Activated CD4-positive, alpha-beta memory T cell treated with anti-CD3 and anti-CD28 coated beads, Interleukin-2, amount 10 ng/mL, durations not matched to agents 7 days and 5 days (primary cell): ENCODE data around the gene CHD5. TPM values are rescaled to one million over a fixed set of nuclear protein-coding genes. Genes with fewer than 3 reads are reported as not detected.

ENCODE experiments used
- CTCF ChIA-PET: fragments of 350-600 bp; sonication (Branson Sonifier 250); formaldehyde crosslinking; loops from one replicate; lab custom pipeline; 2021; ENCODE audit warnings: antibody characterized with exemption, inconsistent platforms; lab: Charles Lee
- POLR2A ChIA-PET: fragments of 350-600 bp; sonication (Branson Sonifier 250); formaldehyde crosslinking; loops from one replicate; lab custom pipeline; 2021; ENCODE audit warnings: antibody characterized with exemption; lab: Charles Lee
- DNase-seq: peaks from one replicate; pipeline ENCODE4 v3.0.0-alpha.2; 2020
- H3K27ac Mint-ChIP-seq: one replicate; pipeline ENCODE4 v1.8.0; 2021; ENCODE audit warnings: mild to moderate bottlenecking, mixed read lengths
- H3K27me3 Mint-ChIP-seq: one replicate; pipeline ENCODE4 v1.8.0; 2021; ENCODE audit warnings: mixed read lengths
- H3K36me3 Mint-ChIP-seq: one replicate; pipeline ENCODE4 v1.8.0; 2021; ENCODE audit warnings: low read depth, mixed read lengths
- H3K4me1 Mint-ChIP-seq: one replicate; pipeline ENCODE4 v1.8.0; 2021; ENCODE audit warnings: mixed read lengths
- H3K4me3 Mint-ChIP-seq: one replicate; pipeline ENCODE4 v1.8.0; 2021; ENCODE audit warnings: mild to moderate bottlenecking, mixed read lengths
- H3K9me3 Mint-ChIP-seq: one replicate; pipeline ENCODE4 v1.8.0; 2021; ENCODE audit warnings: mixed read lengths
- total RNA-seq, 2 experiments: library from RNA; stranded (reverse); gene quantifications; one replicate each; pipeline ENCODE4 v1.2.3, GENCODE V29; 2021

The CHD5 gene
- total RNA-seq, 2 experiments from 2014 or later: 0.10 to 0.18 TPM

- no peak for DNase-seq
- peaks cover 31% of the 10 kb centered on the region for H3K36me3 Mint-ChIP-seq
- H3K27me3 Mint-ChIP-seq: no peaks in the 10 kb centered on the region
- CTCF ChIA-PET: no interaction called here
- no peaks in the 10 kb centered on the region for H3K4me1 Mint-ChIP-seq
- POLR2A ChIA-PET: no interaction called here
- no peak overlapping the region for H3K4me3 Mint-ChIP-seq
- no peaks in the 10 kb centered on the region for H3K9me3 Mint-ChIP-seq
- H3K27ac Mint-ChIP-seq: no peak overlapping the region
Measured at GRCh38 chr1:6098303-6099215, 81.6 kb downstream of the CHD5 start.

GRCh38 chr1:6097824-6098223 lies 82.3 kb downstream of the CHD5 start:
- ChIA-PET CTCF (no interaction called here), POLR2A (no interaction called here)
- Mint-ChIP-seq H3K4me1 (no peaks in the 10 kb centered on the region), H3K9me3 (no peaks in the 10 kb centered on the region), H3K27me3 (no peaks in the 10 kb centered on the region), H3K4me3 (no peak overlapping the region), H3K27ac (no peak overlapping the region), H3K36me3 (peaks cover 37% of the 10 kb centered on the region)
- no peak for DNase-seq

- H3K27ac Mint-ChIP-seq: no peak overlapping the region
- CTCF ChIA-PET: no interaction called here
- no peak overlapping the region for H3K4me3 Mint-ChIP-seq
- H3K27me3 Mint-ChIP-seq: no peaks in the 10 kb centered on the region
- POLR2A ChIA-PET: no interaction called here
- H3K9me3 Mint-ChIP-seq: no peaks in the 10 kb centered on the region
- H3K36me3 Mint-ChIP-seq: peaks cover 39% of the 10 kb centered on the region
- DNase-seq: no peak
- no peaks in the 10 kb centered on the region for H3K4me1 Mint-ChIP-seq
Measured at GRCh38 chr1:6097117-6097595, 83.0 kb downstream of the CHD5 start.

GRCh38 chr1:6096243-6097116 lies 83.6 kb downstream of the CHD5 start:
- H3K9me3 Mint-ChIP-seq: no peaks in the 10 kb centered on the region
- CTCF ChIA-PET: no interaction called here
- H3K36me3 Mint-ChIP-seq: peaks cover 42% of the 10 kb centered on the region
- no peaks in the 10 kb centered on the region for H3K4me1 Mint-ChIP-seq
- no peak overlapping the region for H3K4me3 Mint-ChIP-seq
- POLR2A ChIA-PET: no interaction called here
- no peak overlapping the region for H3K27ac Mint-ChIP-seq
- DNase-seq: no peak
- H3K27me3 Mint-ChIP-seq: no peaks in the 10 kb centered on the region

GRCh38 chr1:6095511-6096242 lies 84.4 kb downstream of the CHD5 start:
- no peak for DNase-seq
- no peak overlapping the region for H3K27ac Mint-ChIP-seq
- H3K36me3 Mint-ChIP-seq: peaks cover 48% of the 10 kb centered on the region
- H3K9me3 Mint-ChIP-seq: no peaks in the 10 kb centered on the region
- H3K27me3 Mint-ChIP-seq: no peaks in the 10 kb centered on the region
- ChIA-PET CTCF (no interaction called here), POLR2A (no interaction called here)
- no peaks in the 10 kb centered on the region for H3K4me1 Mint-ChIP-seq
- H3K4me3 Mint-ChIP-seq: no peak overlapping the region

GRCh38 chr1:6094801-6095505 lies 85.2 kb downstream of the CHD5 start:
- POLR2A ChIA-PET: interaction anchor here (0.8 kb wide), 1 partner anchor 11 kb away, joined by 3 read pairs; no protein-coding TSS in a partner anchor

GRCh38 chr1:6094246-6094645 lies 85.9 kb downstream of the CHD5 start:
- Mint-ChIP-seq H3K4me3 (no peak overlapping the region), H3K9me3 (no peaks in the 10 kb centered on the region), H3K27me3 (no peaks in the 10 kb centered on the region), H3K36me3 (peaks cover 52% of the 10 kb centered on the region), H3K4me1 (no peaks in the 10 kb centered on the region), H3K27ac (no peak overlapping the region)
- CTCF ChIA-PET: no interaction called here
- POLR2A ChIA-PET: interaction anchor here (0.8 kb wide), 1 partner anchor 10 kb away, joined by 3 read pairs; no protein-coding TSS in a partner anchor
- DNase-seq: no peak

More at GRCh38 chr1:6094801-6095505, 85.2 kb downstream of the CHD5 start:
- CTCF ChIA-PET: no interaction called here
- H3K36me3 Mint-ChIP-seq: peaks cover 50% of the 10 kb centered on the region
- no peaks in the 10 kb centered on the region for H3K27me3 Mint-ChIP-seq
- H3K9me3 Mint-ChIP-seq: no peaks in the 10 kb centered on the region
- H3K4me1 Mint-ChIP-seq: no peaks in the 10 kb centered on the region
- H3K4me3 Mint-ChIP-seq: no peak overlapping the region
- H3K27ac Mint-ChIP-seq: no peak overlapping the region
- DNase-seq: no peak

GRCh38 chr1:6093611-6094010 lies 86.5 kb downstream of the CHD5 start:
- no peaks in the 10 kb centered on the region for H3K9me3 Mint-ChIP-seq
- H3K27ac Mint-ChIP-seq: no peak overlapping the region
- H3K27me3 Mint-ChIP-seq: no peaks in the 10 kb centered on the region
- peaks cover 52% of the 10 kb centered on the region for H3K36me3 Mint-ChIP-seq
- ChIA-PET POLR2A (no interaction called here), CTCF (no interaction called here)
- H3K4me1 Mint-ChIP-seq: no peaks in the 10 kb centered on the region
- DNase-seq: no peak
- no peak overlapping the region for H3K4me3 Mint-ChIP-seq

- no peaks in the 10 kb centered on the region for H3K4me1 Mint-ChIP-seq
- H3K27me3 Mint-ChIP-seq: no peaks in the 10 kb centered on the region
- ChIA-PET CTCF (no interaction called here), POLR2A (no interaction called here)
- H3K36me3 Mint-ChIP-seq: peaks cover 46% of the 10 kb centered on the region
- H3K4me3 Mint-ChIP-seq: no peak overlapping the region
- H3K27ac Mint-ChIP-seq: no peak overlapping the region
- no peak for DNase-seq
- no peaks in the 10 kb centered on the region for H3K9me3 Mint-ChIP-seq
Measured at GRCh38 chr1:6093071-6093470, 87.0 kb downstream of the CHD5 start.

- Mint-ChIP-seq H3K27ac (no peak overlapping the region), H3K36me3 (peaks cover 40% of the 10 kb centered on the region), H3K9me3 (no peaks in the 10 kb centered on the region), H3K4me3 (no peak overlapping the region), H3K27me3 (no peaks in the 10 kb centered on the region), H3K4me1 (no peaks in the 10 kb centered on the region)
- POLR2A ChIA-PET: no interaction called here
- DNase-seq: no peak
- CTCF ChIA-PET: no interaction called here
Measured at GRCh38 chr1:6092211-6092610, 87.9 kb downstream of the CHD5 start.

GRCh38 chr1:6091823-6092109 lies 88.4 kb downstream of the CHD5 start:
- Mint-ChIP-seq H3K4me1 (no peaks in the 10 kb centered on the region), H3K27me3 (no peaks in the 10 kb centered on the region), H3K27ac (no peak overlapping the region), H3K9me3 (no peaks in the 10 kb centered on the region), H3K36me3 (peaks cover 40% of the 10 kb centered on the region), H3K4me3 (no peak overlapping the region)
- no peak for DNase-seq
- ChIA-PET CTCF (no interaction called here), POLR2A (interaction anchor here (1.1 kb wide), 1 partner anchor 9 kb away, joined by 4 read pairs; no protein-coding TSS in a partner anchor)
